Gastroesophageal sphincter (tissue), 4 donors: Measurements from ENCODE around the gene INPP5A. TPM values are rescaled to one million over a fixed set of nuclear protein-coding genes. Genes with fewer than 3 reads are reported as not detected.

Source experiments
- ATAC-seq: fragments of 150-250 bp; one replicate; pipeline ENCODE4 v1.9.1; 2016; ENCODE audit warnings: mild to moderate bottlenecking, moderate library complexity
- H3K27ac ChIP-seq, 4 donors: fragments of 200-600 bp; sonication (generic) in 3 of 4; 1 replicate in 3 of 4; 2 replicates in 1 of 4; pipeline ENCODE4 v1.5.1; 2016 to 2019
- H3K27me3 ChIP-seq: fragments of 200-600 bp; sonication (generic); one replicate; pipeline ENCODE4 v1.5.1; 2019
- H3K36me3 ChIP-seq, 2 donors: fragments of 200-600 bp; sonication (generic); one replicate each; pipeline ENCODE4 v1.5.1; 2019; ENCODE audit warnings: control low read depth in 1 of 2
- H3K4me1 ChIP-seq, 3 donors: fragments of 200-600 bp; sonication (generic); 1 replicate in 2 of 3; 2 replicates in 1 of 3; pipeline ENCODE4 v1.5.1; 2016 to 2019; ENCODE audit warnings: control low read depth in 2 of 3
- H3K4me3 ChIP-seq, 2 donors: fragments of 200-600 bp; sonication (generic); one replicate each; pipeline ENCODE4 v1.5.1; 2019; ENCODE audit warnings: mild to moderate bottlenecking in 1 of 2, moderate library complexity in 1 of 2
- H3K9me3 ChIP-seq, 3 donors: fragments of 200-600 bp; sonication (generic); one replicate each; pipeline ENCODE4 v1.5.1; 2017 to 2019; ENCODE audit warnings: control low read depth in 2 of 3
- EP300 ChIP-seq: sonication (generic); formaldehyde crosslinking; IDR thresholded peaks from one replicate; pipeline ENCODE4 v1.6.1; 2017; ENCODE audit warnings: antibody characterized with exemption, mild to moderate bottlenecking
- POLR2A ChIP-seq, 2 donors: fragments of 450-650 bp; IDR thresholded peaks; one replicate each; pipeline ENCODE4 v1.6.1; 2017; ENCODE audit warnings: antibody characterized with exemption in 2 of 2, mild to moderate bottlenecking in 2 of 2, moderate library complexity in 1 of 2
- POLR2AphosphoS5 ChIP-seq: sonication (generic); formaldehyde crosslinking; IDR thresholded peaks from one replicate; pipeline ENCODE4 v1.6.1; 2017; ENCODE audit warnings: antibody characterized with exemption
- WGBS, 2 donors: methylation state at CpG; one replicate each; pipeline ENCODE4 v1.1.5; 2018; ENCODE audit warnings: low coverage in 1 of 2; 5-methylcytosine and 5-hydroxymethylcytosine counted together
- total RNA-seq, 4 donors: library from RNA; depleted of rRNA; stranded (reverse); fragments of >200 nt; gene quantifications; one replicate each; pipeline ENCODE4 v1.1.0, GENCODE V29; 2016
- TF ChIP-seq, protein P1 (sequence below), 4 experiments: fragments of 200-600 bp in 2 of 4; fragments of 450-650 bp in 2 of 4; sonication (generic) in 1 of 4; IDR thresholded peaks; one replicate each; pipeline ENCODE4 v1.5.1; 2017 to 2019; ENCODE audit warnings: antibody characterized with exemption in 4 of 4, mild to moderate bottlenecking in 2 of 4, moderate library complexity in 2 of 4

Gene INPP5A
- total RNA-seq, 4 donors from 2014 or later: 111 to 288 (median 215) TPM

DNA sequence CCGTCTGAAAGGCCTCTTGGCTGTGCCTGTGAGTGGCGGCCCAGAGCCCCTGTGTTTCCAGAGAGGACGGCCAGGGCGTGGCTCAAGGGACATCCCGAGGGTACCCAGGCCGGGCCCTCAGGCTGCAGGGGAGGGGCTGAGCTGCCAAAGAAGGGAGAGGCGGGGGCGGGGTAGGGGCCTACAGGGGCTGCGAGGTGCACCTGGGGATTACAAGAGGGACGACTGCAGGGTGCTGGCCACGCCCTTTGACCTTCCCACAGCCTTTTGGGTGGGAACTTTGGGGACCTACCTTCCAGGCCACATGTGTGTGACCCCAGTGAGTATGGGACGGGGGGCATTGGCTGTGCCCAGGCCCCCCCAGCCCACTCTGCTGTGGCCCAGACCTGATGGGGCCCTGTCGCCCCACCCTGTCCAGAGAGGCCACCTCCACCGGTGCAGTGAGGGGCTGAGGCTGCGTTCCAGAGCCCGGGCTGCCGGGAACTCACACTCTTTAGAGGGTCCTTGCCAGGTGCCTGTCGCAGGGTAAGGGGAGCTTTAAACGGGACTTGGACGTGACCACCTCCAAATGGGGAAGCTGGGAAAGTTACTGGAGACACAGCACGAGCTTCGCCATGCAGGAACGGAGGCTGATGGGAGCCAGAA, 267.3 kb downstream of the INPP5A start:
- H3K4me3 ChIP-seq: no peak overlapping the region
- H3K4me1 ChIP-seq: no peaks in the 10 kb centered on the region
- peaks cover 0 to 11% (median 0%) of the 10 kb centered on the region in 3 donors for H3K9me3 ChIP-seq
- TF ChIP-seq, protein P1, sequence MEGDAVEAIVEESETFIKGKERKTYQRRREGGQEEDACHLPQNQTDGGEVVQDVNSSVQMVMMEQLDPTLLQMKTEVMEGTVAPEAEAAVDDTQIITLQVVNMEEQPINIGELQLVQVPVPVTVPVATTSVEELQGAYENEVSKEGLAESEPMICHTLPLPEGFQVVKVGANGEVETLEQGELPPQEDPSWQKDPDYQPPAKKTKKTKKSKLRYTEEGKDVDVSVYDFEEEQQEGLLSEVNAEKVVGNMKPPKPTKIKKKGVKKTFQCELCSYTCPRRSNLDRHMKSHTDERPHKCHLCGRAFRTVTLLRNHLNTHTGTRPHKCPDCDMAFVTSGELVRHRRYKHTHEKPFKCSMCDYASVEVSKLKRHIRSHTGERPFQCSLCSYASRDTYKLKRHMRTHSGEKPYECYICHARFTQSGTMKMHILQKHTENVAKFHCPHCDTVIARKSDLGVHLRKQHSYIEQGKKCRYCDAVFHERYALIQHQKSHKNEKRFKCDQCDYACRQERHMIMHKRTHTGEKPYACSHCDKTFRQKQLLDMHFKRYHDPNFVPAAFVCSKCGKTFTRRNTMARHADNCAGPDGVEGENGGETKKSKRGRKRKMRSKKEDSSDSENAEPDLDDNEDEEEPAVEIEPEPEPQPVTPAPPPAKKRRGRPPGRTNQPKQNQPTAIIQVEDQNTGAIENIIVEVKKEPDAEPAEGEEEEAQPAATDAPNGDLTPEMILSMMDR (IDR thresholded peaks at IDR 0.05): no peak
- no peak for TF ChIP-seq EP300
- TF ChIP-seq POLR2A (IDR thresholded peaks at IDR 0.05): no peak
- no peak for TF ChIP-seq POLR2AphosphoS5
- H3K27ac ChIP-seq: no peak overlapping the region
- ATAC-seq: no peak
- no peaks in the 10 kb centered on the region for H3K36me3 ChIP-seq
- H3K27me3 ChIP-seq: peaks cover 14% of the 10 kb centered on the region
- WGBS, 2 donors: 78 to 90% methylated on average over 2 to 9 of the region's 23 CpGs

DNA sequence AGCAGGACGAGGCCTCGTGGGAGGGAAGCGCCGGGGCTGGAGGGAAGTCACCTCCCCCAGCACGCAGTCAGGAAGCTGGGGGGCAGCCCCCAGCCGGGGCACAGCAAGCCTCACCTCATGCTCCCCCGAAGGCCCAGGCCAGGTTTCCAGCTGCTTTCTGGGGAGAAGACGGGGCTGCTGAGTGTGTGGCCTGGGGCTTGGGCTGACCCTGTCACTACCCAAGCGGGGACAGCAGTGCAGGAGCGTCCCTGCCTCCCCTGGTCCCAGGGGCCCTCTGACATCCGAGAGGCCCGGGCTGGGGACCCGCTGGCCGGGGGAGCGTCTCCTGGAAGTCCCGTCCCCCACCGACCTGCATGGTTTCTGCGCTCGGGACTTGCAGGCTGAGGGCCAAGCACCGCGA, 268.0 kb downstream of the INPP5A start:
- Histone ChIP-seq H3K27me3 (peaks cover 21% of the 10 kb centered on the region), H3K9me3 (peaks cover 0 to 11% (median 0%) of the 10 kb centered on the region in 3 donors), H3K4me3 (no peak overlapping the region), H3K36me3 (no peaks in the 10 kb centered on the region), H3K4me1 (no peaks in the 10 kb centered on the region), H3K27ac (no peak overlapping the region)
- no peak for ATAC-seq
- WGBS, 2 donors: 67 to 73% methylated on average over 9 to 12 of the region's 21 CpGs
- TF ChIP-seq POLR2A (IDR thresholded peaks at IDR 0.05) (no peak), EP300 (no peak), POLR2AphosphoS5 (no peak)
- TF ChIP-seq, protein P1 (IDR thresholded peaks at IDR 0.05): no peak

DNA sequence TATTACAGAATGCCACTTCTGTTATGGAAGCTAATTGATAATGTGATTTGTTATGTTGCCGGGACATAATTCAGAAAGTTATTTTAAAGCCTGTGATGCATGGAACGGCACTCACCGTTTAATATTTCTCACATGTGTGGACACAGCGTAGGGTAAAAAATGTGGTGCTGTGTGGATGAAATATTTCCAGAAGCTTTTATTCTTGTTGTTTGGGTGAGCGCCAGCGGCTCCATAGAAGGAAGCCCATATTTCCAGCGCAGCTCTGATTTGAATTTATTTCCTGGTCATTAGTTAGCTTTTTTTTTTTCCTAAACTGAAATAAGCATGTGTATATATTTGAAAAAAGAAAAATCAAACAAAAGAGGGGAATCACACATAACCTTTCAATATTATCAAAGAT, 268.5 kb downstream of the INPP5A start:
- peaks cover 0 to 11% (median 0%) of the 10 kb centered on the region in 3 donors for H3K9me3 ChIP-seq
- peaks cover 26% of the 10 kb centered on the region for H3K27me3 ChIP-seq

DNA sequence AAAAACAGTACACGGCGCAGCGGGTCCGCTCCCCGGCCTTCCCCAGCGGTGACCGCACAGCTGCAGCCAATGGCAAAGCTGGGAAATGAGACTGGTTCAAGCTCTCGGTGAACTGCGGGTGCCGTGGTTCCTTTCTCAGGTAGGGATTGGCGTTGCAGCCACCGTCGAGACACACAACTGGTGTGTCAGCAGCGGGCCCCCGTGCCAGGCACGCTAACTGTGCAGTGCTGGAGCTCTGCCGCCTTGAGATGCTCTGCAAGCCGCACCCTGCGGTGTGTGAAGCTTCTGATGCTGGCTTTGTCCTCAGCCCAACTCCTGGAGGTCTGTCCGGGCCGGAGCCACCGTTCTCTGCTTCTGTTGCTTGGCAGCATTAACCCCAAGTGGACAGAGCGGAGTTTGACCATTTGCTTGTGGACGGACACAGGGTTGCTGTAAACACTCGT, 269.0 kb downstream of the INPP5A start:
- no peak for TF ChIP-seq EP300
- TF ChIP-seq POLR2A (IDR thresholded peaks at IDR 0.05): no peak
- TF ChIP-seq POLR2AphosphoS5: no peak
- TF ChIP-seq, protein P1 (IDR thresholded peaks at IDR 0.05): no peak
- Histone ChIP-seq H3K36me3 (no peaks in the 10 kb centered on the region), H3K4me3 (no peak overlapping the region), H3K4me1 (no peaks in the 10 kb centered on the region), H3K27me3 (peaks cover 30% of the 10 kb centered on the region), H3K27ac (no peak overlapping the region), H3K9me3 (peaks cover 0 to 6% (median 0%) of the 10 kb centered on the region in 3 donors)
- ATAC-seq: no peak
- 70 to 86% methylated on average over 2 to 11 of the region's 25 CpGs for WGBS, 2 donors

More for the DNA sequence above, 268.5 kb downstream of the INPP5A start:
- no peak for ATAC-seq
- no peaks in the 10 kb centered on the region for H3K36me3 ChIP-seq
- H3K4me1 ChIP-seq: no peaks in the 10 kb centered on the region
- no peak overlapping the region for H3K4me3 ChIP-seq
- TF ChIP-seq, protein P1 (IDR thresholded peaks at IDR 0.05): no peak
- TF ChIP-seq EP300: no peak
- 17 to 23% methylated on average over 6 to 7 of the region's 7 CpGs for WGBS, 2 donors
- no peak overlapping the region for H3K27ac ChIP-seq

DNA sequence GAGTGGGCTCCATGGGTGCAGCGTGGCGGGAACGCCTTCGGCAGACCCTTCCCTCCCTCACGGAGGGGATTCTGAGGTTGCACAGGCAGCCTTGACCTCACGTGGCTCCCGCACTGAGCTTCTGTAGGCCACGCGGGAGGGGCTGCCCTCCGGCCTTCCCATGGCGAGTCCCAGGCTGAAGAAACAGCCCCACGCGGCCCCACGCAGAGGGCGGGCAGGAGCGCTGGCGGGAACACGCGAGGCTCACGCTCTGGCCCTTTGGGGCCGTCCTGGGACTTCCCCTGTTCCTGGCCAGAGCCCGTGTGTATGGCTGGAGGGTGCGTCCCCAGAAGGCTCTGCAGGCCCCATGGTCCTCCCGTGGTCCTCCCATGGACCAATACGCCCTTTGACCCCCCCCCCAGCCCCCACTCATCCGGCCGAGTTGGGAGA, 270.0 kb downstream of the INPP5A start:
- peaks cover 38% of the 10 kb centered on the region for H3K27me3 ChIP-seq
- no CpG with 5 or more reads among the region's 27 CpGs for WGBS, 2 donors
- no peaks in the 10 kb centered on the region for H3K9me3 ChIP-seq
- H3K4me1 ChIP-seq: no peaks in the 10 kb centered on the region
- H3K36me3 ChIP-seq: no peaks in the 10 kb centered on the region
- H3K4me3 ChIP-seq: no peak overlapping the region
- no peak for TF ChIP-seq EP300
- TF ChIP-seq, protein P1 (IDR thresholded peaks at IDR 0.05): no peak
- no peak for TF ChIP-seq POLR2A (IDR thresholded peaks at IDR 0.05)
- no peak for TF ChIP-seq POLR2AphosphoS5
- no peak overlapping the region for H3K27ac ChIP-seq
- no peak for ATAC-seq
